Measurements from ENCODE around the gene RAB8A.

DNA sequence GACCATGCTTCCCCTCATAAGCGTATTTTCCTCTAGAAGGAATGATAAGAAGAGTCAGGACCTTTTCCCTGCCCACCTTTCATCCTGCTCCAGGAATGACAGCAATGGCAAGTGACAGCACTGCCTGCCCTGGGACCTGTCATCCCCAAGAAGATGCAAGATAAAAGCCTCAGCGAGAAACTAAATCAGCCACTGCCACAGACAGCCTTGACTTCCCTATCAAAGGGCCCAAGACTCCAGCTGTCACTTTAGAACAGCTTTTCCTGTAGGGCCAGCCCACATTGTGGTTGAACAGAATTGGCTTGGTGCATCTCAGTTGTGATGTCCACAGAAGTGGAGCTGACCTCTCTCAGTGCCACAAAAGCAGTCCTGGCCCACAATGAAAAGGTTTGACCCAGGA lies 1.1 kb downstream of the RAB8A start:
- TF ChIP-seq, protein P1, sequence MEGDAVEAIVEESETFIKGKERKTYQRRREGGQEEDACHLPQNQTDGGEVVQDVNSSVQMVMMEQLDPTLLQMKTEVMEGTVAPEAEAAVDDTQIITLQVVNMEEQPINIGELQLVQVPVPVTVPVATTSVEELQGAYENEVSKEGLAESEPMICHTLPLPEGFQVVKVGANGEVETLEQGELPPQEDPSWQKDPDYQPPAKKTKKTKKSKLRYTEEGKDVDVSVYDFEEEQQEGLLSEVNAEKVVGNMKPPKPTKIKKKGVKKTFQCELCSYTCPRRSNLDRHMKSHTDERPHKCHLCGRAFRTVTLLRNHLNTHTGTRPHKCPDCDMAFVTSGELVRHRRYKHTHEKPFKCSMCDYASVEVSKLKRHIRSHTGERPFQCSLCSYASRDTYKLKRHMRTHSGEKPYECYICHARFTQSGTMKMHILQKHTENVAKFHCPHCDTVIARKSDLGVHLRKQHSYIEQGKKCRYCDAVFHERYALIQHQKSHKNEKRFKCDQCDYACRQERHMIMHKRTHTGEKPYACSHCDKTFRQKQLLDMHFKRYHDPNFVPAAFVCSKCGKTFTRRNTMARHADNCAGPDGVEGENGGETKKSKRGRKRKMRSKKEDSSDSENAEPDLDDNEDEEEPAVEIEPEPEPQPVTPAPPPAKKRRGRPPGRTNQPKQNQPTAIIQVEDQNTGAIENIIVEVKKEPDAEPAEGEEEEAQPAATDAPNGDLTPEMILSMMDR (conservative IDR thresholded peaks at IDR 0.05; ENCODE audit: low read depth in 2 of 2) = no peak
- TF ChIP-seq, protein P2, sequence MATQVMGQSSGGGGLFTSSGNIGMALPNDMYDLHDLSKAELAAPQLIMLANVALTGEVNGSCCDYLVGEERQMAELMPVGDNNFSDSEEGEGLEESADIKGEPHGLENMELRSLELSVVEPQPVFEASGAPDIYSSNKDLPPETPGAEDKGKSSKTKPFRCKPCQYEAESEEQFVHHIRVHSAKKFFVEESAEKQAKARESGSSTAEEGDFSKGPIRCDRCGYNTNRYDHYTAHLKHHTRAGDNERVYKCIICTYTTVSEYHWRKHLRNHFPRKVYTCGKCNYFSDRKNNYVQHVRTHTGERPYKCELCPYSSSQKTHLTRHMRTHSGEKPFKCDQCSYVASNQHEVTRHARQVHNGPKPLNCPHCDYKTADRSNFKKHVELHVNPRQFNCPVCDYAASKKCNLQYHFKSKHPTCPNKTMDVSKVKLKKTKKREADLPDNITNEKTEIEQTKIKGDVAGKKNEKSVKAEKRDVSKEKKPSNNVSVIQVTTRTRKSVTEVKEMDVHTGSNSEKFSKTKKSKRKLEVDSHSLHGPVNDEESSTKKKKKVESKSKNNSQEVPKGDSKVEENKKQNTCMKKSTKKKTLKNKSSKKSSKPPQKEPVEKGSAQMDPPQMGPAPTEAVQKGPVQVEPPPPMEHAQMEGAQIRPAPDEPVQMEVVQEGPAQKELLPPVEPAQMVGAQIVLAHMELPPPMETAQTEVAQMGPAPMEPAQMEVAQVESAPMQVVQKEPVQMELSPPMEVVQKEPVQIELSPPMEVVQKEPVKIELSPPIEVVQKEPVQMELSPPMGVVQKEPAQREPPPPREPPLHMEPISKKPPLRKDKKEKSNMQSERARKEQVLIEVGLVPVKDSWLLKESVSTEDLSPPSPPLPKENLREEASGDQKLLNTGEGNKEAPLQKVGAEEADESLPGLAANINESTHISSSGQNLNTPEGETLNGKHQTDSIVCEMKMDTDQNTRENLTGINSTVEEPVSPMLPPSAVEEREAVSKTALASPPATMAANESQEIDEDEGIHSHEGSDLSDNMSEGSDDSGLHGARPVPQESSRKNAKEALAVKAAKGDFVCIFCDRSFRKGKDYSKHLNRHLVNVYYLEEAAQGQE (IDR thresholded peaks at IDR 0.05; ENCODE audit: unreplicated experiment) = no peak

All from GM23338 (cell line).